ENCODE data around the gene RANBP3L. TPM values are rescaled to one million over a fixed set of nuclear protein-coding genes. Genes with fewer than 3 reads are reported as not detected.
"Not testable (repeated sequence)": the region's sequence is repeated elsewhere in the genome, so short reads cannot be mapped to it uniquely, and the experiment has no call there.

The RANBP3L gene
- not detected for total RNA-seq

GRCh38 chr5:36301858-36302603 is at the start of gene RANBP3L:
Gene RANBP3L (minus strand): TSS chr5:36301902. CDS start chr5:36301416, 486 bp downstream.
- intact Hi-C loops (cut with DNase I) = loop anchor here (2.0 kb wide), 3 partner anchors 23 to 575 kb away; partner anchors contain the start of genes NIPBL and SKP2
- TF ChIP-seq CTCF (IDR thresholded peaks at IDR 0.05) = no peak
- Histone ChIP-seq H3K4me1 (peaks cover 0 to 21% of the 10 kb centered on the region in 2 donors), H3K36me3 (no peaks in the 10 kb centered on the region), H3K4me3 (peak within 1 kb of the TSS; percentile 50 to 61), H3K27ac (peak within 1 kb of the TSS; percentile 72 to 81), H3K27me3 (no peaks in the 10 kb centered on the region), H3K9me3 (no peaks in the 10 kb centered on the region)
- no peak for DNase-seq (ENCODE audit: low spot score in 2 of 2)

- Histone ChIP-seq H3K9me3 (no peaks in the 10 kb centered on the region), H3K4me3 (no peak overlapping the region), H3K4me1 (no peaks in the 10 kb centered on the region), H3K27ac (no peak overlapping the region), H3K27me3 (no peaks in the 10 kb centered on the region), H3K36me3 (no peaks in the 10 kb centered on the region)
- TF ChIP-seq CTCF (IDR thresholded peaks at IDR 0.05) = no peak
- DNase-seq (ENCODE audit: low spot score in 2 of 2) = no peak
- intact Hi-C loops (cut with DNase I) = no loop called here
Measured at GRCh38 chr5:36346896-36347690, 45.4 kb upstream of the RANBP3L start.

GRCh38 chr5:36344899-36345298 is 43.2 kb upstream of the RANBP3L start:
- Histone ChIP-seq H3K27me3 (no peaks in the 10 kb centered on the region), H3K9me3 (no peaks in the 10 kb centered on the region), H3K4me3 (no peak overlapping the region), H3K36me3 (no peaks in the 10 kb centered on the region), H3K4me1 (no peaks in the 10 kb centered on the region), H3K27ac (no peak overlapping the region)
- intact Hi-C loops (cut with DNase I) = no loop called here
- no peak for TF ChIP-seq CTCF (IDR thresholded peaks at IDR 0.05)
- no peak for DNase-seq (ENCODE audit: low spot score in 2 of 2)

GRCh38 chr5:36341720-36342119 is 40.0 kb upstream of the RANBP3L start:
- H3K36me3 ChIP-seq; DNase-seq (ENCODE audit: low spot score in 2 of 2); H3K9me3 ChIP-seq; intact Hi-C loops (cut with DNase I); H3K27ac ChIP-seq; H3K4me1 ChIP-seq; H3K27me3 ChIP-seq; H3K4me3 ChIP-seq: not testable (repeated sequence)

GRCh38 chr5:36337597-36337996 is 35.9 kb upstream of the RANBP3L start:
- Histone ChIP-seq H3K9me3 (no peaks in the 10 kb centered on the region), H3K36me3 (no peaks in the 10 kb centered on the region), H3K27ac (no peak overlapping the region), H3K4me3 (no peak overlapping the region), H3K4me1 (no peaks in the 10 kb centered on the region), H3K27me3 (no peaks in the 10 kb centered on the region)
- intact Hi-C loops (cut with DNase I) = no loop called here
- no peak for DNase-seq (ENCODE audit: low spot score in 2 of 2)
- TF ChIP-seq CTCF (IDR thresholded peaks at IDR 0.05) = no peak

- H3K36me3 ChIP-seq = no peaks in the 10 kb centered on the region
- H3K4me1 ChIP-seq = no peaks in the 10 kb centered on the region
- no peaks in the 10 kb centered on the region for H3K27me3 ChIP-seq
- no peak overlapping the region for H3K27ac ChIP-seq
- TF ChIP-seq CTCF (IDR thresholded peaks at IDR 0.05) = no peak
- H3K9me3 ChIP-seq = no peaks in the 10 kb centered on the region
- no peak for DNase-seq (ENCODE audit: low spot score in 2 of 2)
- intact Hi-C loops (cut with DNase I) = no loop called here
- no peak overlapping the region for H3K4me3 ChIP-seq
Measured at GRCh38 chr5:36334315-36334714, 32.6 kb upstream of the RANBP3L start.

GRCh38 chr5:36332720-36333119 is 31.0 kb upstream of the RANBP3L start:
- intact Hi-C loops (cut with DNase I); H3K27me3 ChIP-seq; H3K9me3 ChIP-seq: not testable (repeated sequence)

More at GRCh38 chr5:36332720-36333119, 31.0 kb upstream of the RANBP3L start:
- not testable (repeated sequence) for DNase-seq (ENCODE audit: low spot score in 2 of 2); H3K27ac ChIP-seq; H3K4me3 ChIP-seq; H3K36me3 ChIP-seq; H3K4me1 ChIP-seq

All from ascending aorta (tissue), 2 donors.